IMR-90 (cell line): ENCODE measurements around the gene TAF11. TPM values are rescaled to one million over a fixed set of nuclear protein-coding genes. Genes with fewer than 3 reads are reported as not detected.

Experiments used
- ATAC-seq: fragments of 200-7000 bp; cut with Tn5 transposase; 2 replicates; pipeline ENCODE4 v1.9.1; 2020; ENCODE audit warnings: low read depth, mild to moderate bottlenecking, moderate library complexity
- BruUV-seq: library from RNA; stranded (reverse); fragments of 400-500 nt; replicated peaks from 2 replicates; lab custom pipeline; 2021; lab: Mats Ljungman, UMichigan
- CTCF ChIA-PET: fragments of 300-600 bp; formaldehyde crosslinking; extraction: SDS; loops from one replicate; lab custom pipeline; 2021; ENCODE audit warnings: antibody characterized with exemption; lab: Yijun Ruan, JAX
- POLR2A ChIA-PET: fragments of 300-600 bp; sonication (Branson Sonifier 250); formaldehyde crosslinking; loops from one replicate; lab custom pipeline; 2022; ENCODE audit warnings: antibody characterized with exemption; ENCODE audit not compliant: unreplicated experiment; lab: Charles Lee
- DNase-seq: peaks from one replicate; pipeline ENCODE4 v3.0.0; 2013
- H2AFZ ChIP-seq: replicated peaks from 2 replicates; pipeline ENCODE3; 2013; ENCODE audit warnings: low read length, mild to moderate bottlenecking; ENCODE audit not compliant: poor library complexity
- H2AK5ac ChIP-seq: 2 replicates; pipeline ENCODE4 v1.6.1; 2013; ENCODE audit warnings: low read depth, low read length, inconsistent platforms
- H2AK9ac ChIP-seq: replicated peaks from 2 replicates; pipeline ENCODE3; 2013; ENCODE audit warnings: mild to moderate bottlenecking, low read depth, low read length, moderate library complexity; ENCODE audit not compliant: poor library complexity
- H2BK120ac ChIP-seq: 2 replicates; pipeline ENCODE4 v1.6.1; 2013; ENCODE audit warnings: low read depth, low read length, inconsistent platforms
- H2BK15ac ChIP-seq: 3 replicates; pipeline ENCODE4 v1.6.1; 2013; ENCODE audit warnings: low read depth, low read length, inconsistent platforms
- H2BK20ac ChIP-seq: 2 replicates; pipeline ENCODE4 v1.6.1; 2013; ENCODE audit warnings: low read depth, mild to moderate bottlenecking, inconsistent platforms, low read length, moderate library complexity
- H2BK5ac ChIP-seq: 2 replicates; pipeline ENCODE4 v1.6.1; 2013; ENCODE audit warnings: mild to moderate bottlenecking, low read depth, low read length, inconsistent platforms; ENCODE audit not compliant: poor library complexity, severe bottlenecking
- H3K14ac ChIP-seq: replicated peaks from 2 replicates; pipeline ENCODE4 v1.6.1; 2013; ENCODE audit warnings: low read depth, low read length, inconsistent platforms
- H3K18ac ChIP-seq: 2 replicates; pipeline ENCODE4 v1.6.1; 2013; ENCODE audit warnings: low read depth, low read length, control low read depth
- H3K23ac ChIP-seq: 2 replicates; pipeline ENCODE4 v1.6.1; 2013; ENCODE audit warnings: low read depth, low read length, inconsistent platforms
- H3K27ac ChIP-seq: 2 replicates; pipeline ENCODE4 v1.5.1; 2013; ENCODE audit warnings: mild to moderate bottlenecking, control low read depth, low read length; ENCODE audit not compliant: insufficient read depth
- H3K27me3 ChIP-seq: 2 replicates; pipeline ENCODE4 v1.6.1; 2013; ENCODE audit warnings: low read length; ENCODE audit not compliant: control insufficient read depth, insufficient read depth
- H3K36me3 ChIP-seq: 2 replicates; pipeline ENCODE4 v1.6.1; 2013; ENCODE audit warnings: low read length, mixed read lengths; ENCODE audit not compliant: control insufficient read depth, insufficient read depth
- H3K4ac ChIP-seq: 2 replicates; pipeline ENCODE4 v1.6.1; 2013; ENCODE audit warnings: low read depth, low read length, inconsistent platforms
- H3K4me1 ChIP-seq: 2 replicates; pipeline ENCODE4 v1.6.1; 2013; ENCODE audit warnings: low read length, mixed read lengths; ENCODE audit not compliant: control insufficient read depth, insufficient read depth
- H3K4me2 ChIP-seq: 2 replicates; pipeline ENCODE4 v1.6.1; 2013; ENCODE audit warnings: low read depth, mild to moderate bottlenecking, control low read depth, low read length, moderate library complexity
- H3K4me3 ChIP-seq: 2 replicates; pipeline ENCODE4 v1.5.1; 2013; ENCODE audit warnings: low read depth, mild to moderate bottlenecking, control low read depth, low read length, moderate library complexity; ENCODE audit not compliant: insufficient read depth
- H3K56ac ChIP-seq: 2 replicates; pipeline ENCODE4 v1.6.1; 2013; ENCODE audit warnings: low read length, inconsistent platforms; ENCODE audit not compliant: insufficient read depth; ENCODE audit errors: extremely low read depth
- H3K79me1 ChIP-seq, 2 experiments: 2 replicates each; pipeline ENCODE4 v1.6.1; 2013; ENCODE audit warnings: low read length in 2 of 2, inconsistent platforms in 1 of 2, low read depth in 1 of 2
- H3K9ac ChIP-seq: 2 replicates; pipeline ENCODE4 v1.6.1; 2013; ENCODE audit warnings: low read depth, low read length, control low read depth
- H3K9me1 ChIP-seq: 2 replicates; pipeline ENCODE4 v1.6.1; 2013; ENCODE audit warnings: low read length, inconsistent platforms; ENCODE audit not compliant: insufficient read depth
- H3K9me3 ChIP-seq: 2 replicates; pipeline ENCODE4 v1.6.1; 2013; ENCODE audit warnings: low read length; ENCODE audit not compliant: control insufficient read depth, insufficient read depth
- H4K20me1 ChIP-seq: 2 replicates; pipeline ENCODE4 v1.6.1; 2013; ENCODE audit warnings: low read length, inconsistent platforms; ENCODE audit not compliant: insufficient read depth
- H4K5ac ChIP-seq: 2 replicates; pipeline ENCODE4 v1.6.1; 2013; ENCODE audit warnings: mild to moderate bottlenecking, low read depth, low read length, control low read depth
- H4K8ac ChIP-seq, 2 experiments: 2 replicates each; pipeline ENCODE4 v1.6.1; 2013; ENCODE audit warnings: low read depth in 2 of 2, low read length in 2 of 2, control low read depth in 1 of 2, inconsistent platforms in 1 of 2
- H4K91ac ChIP-seq: 2 replicates; pipeline ENCODE4 v1.6.1; 2013; ENCODE audit warnings: low read depth, low read length, inconsistent platforms; ENCODE audit not compliant: insufficient read depth
- FOS ChIP-seq: fragments of 150-350 bp; IDR thresholded peaks from 2 replicates; pipeline ENCODE4 v1.6.1; 2016; ENCODE audit warnings: low read depth, low read length
- POLR2A ChIP-seq: IDR thresholded peaks from 2 replicates; pipeline ENCODE4 v1.6.1; 2012; ENCODE audit warnings: mild to moderate bottlenecking, low read depth, low read length
- RCOR1 ChIP-seq: IDR thresholded peaks from 2 replicates; pipeline ENCODE4 v1.6.1; 2012; ENCODE audit warnings: mild to moderate bottlenecking, low read length, improper control_type of control experiment; ENCODE audit not compliant: insufficient replicate concordance
- RFX5 ChIP-seq: IDR thresholded peaks from 2 replicates; pipeline ENCODE4 v1.8.0; 2012; ENCODE audit warnings: low read depth, mild to moderate bottlenecking, low read length, moderate library complexity
- WGBS, 2 experiments: methylation state at CpG; one replicate each; pipeline versions ENCODE4 v1.1.5 to v1.1.7; 2013; ENCODE audit warnings: missing lambda C conversion rate in 2 of 2; ENCODE audit not compliant: insufficient read length in 1 of 2; ENCODE audit errors: extremely low coverage in 2 of 2; 5-methylcytosine and 5-hydroxymethylcytosine counted together
- dilution Hi-C: fragments of 300-500 bp; cut with HindIII; formaldehyde crosslinking; loops from one replicate; pipeline ENCODE4 v1.14.3; 2018; ENCODE audit warnings: low sequenced_read_pairs; ENCODE audit not compliant: unreplicated experiment
- in situ Hi-C: fragments of 300-500 bp; cut with MboI; formaldehyde crosslinking; loops from 3 replicates; pipeline ENCODE4 v1.14.3; 2019; ENCODE audit warnings: low sequenced_read_pairs, inconsistent platforms, mixed read lengths
- intact Hi-C: fragments of 100-400 bp; cut with micrococcal nuclease; formaldehyde crosslinking; loops from 2 replicates; pipeline ENCODE4 v1.10.0; 2022
- polyA plus RNA-seq, 3 experiments: library from polyadenylated mRNA; depleted of rRNA; stranded (reverse); fragments of >200 nt; gene quantifications; 2 replicates each; pipeline ENCODE4 v1.2.3, GENCODE V29; 2012; ENCODE audit warnings: low replicate concordance in 1 of 3
- total RNA-seq: library from RNA; depleted of rRNA; stranded (reverse); fragments of >200 nt; gene quantifications from 2 replicates; pipeline ENCODE4 v1.2.3, GENCODE V29; 2012

TAF11 gene
- total and polyA plus RNA-seq, 2 of the 4 experiments (the other 2 are of a cell fraction), result 12.7 to 23.3 TPM

DNA sequence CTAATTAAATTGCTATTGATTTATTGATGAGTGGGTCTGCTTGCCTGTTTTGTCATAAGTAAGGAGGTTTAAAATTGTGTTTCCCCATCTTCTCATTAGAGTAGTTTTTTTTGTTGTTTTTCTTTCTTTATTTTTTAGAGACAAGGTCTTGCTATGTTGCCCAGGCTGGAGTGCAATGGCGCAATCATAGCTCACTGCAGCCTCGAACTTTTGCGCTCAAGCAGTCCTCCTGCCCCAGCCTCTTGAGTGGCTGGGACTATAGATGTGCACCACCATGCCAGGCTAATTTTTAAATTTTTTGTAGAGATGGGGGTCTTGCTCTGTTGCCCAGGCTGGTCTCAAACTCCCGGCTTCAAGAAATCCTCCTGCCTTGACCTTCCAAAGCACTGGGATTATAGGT, 32.3 kb upstream of the TAF11 start:
- Histone ChIP-seq H2BK120ac (no peak overlapping the region), H3K23ac (no peak overlapping the region), H3K4me2 (no peak overlapping the region), H3K36me3 (no peaks in the 10 kb centered on the region), H3K27ac (no peak overlapping the region), H2AK9ac (no peak overlapping the region), H3K9ac (no peak overlapping the region), H3K9me1 (no peaks in the 10 kb centered on the region), H3K9me3 (no peaks in the 10 kb centered on the region), H3K27me3 (no peaks in the 10 kb centered on the region), H4K91ac (no peak overlapping the region), H3K4me3 (no peak overlapping the region), H4K5ac (no peak overlapping the region), H3K79me1 (peaks cover 5 to 8% of the 10 kb centered on the region in 2 experiments; a peak in 3 of 4 replicates), H2BK15ac (no peak overlapping the region), H2AK5ac (no peak overlapping the region), H3K4me1 (peaks cover 1% of the 10 kb centered on the region; the same call in 1 of the 2 replicates), H3K56ac (no peak overlapping the region), H3K18ac (no peak overlapping the region), H2BK5ac (no peak overlapping the region), H2BK20ac (no peak overlapping the region), H3K14ac (no peak overlapping the region), H2AFZ (no peak overlapping the region), H4K20me1 (peaks cover 15% of the 10 kb centered on the region; the same call in 1 of the 2 replicates), H4K8ac (no peak overlapping the region), H3K4ac (no peak overlapping the region)
- dilution Hi-C loops (no loop called here), in situ Hi-C loops (no loop called here), intact Hi-C loops (no loop called here)
- ChIA-PET POLR2A (no interaction called here), CTCF (no interaction called here)
- WGBS, 2 experiments, result no CpG with 5 or more reads among the region's 4 CpGs
- no TSS peak for BruUV-seq
- TF ChIP-seq POLR2A (no peak), FOS (no peak), RFX5 (no peak), RCOR1 (no peak)
- DNase-seq (no peak), ATAC-seq (no peak)
